IPS-NIHi11 (cell line): ENCODE measurements around the gene LEFTY1.
A peak's percentile ranks its signal among the peaks of the same experiment; 100 is the strongest.

ENCODE experiments used
- DNase-seq: peaks from one replicate; pipeline ENCODE4 v3.0.0; 2012; ENCODE audit warnings: mixed read lengths, low spot score

Gene LEFTY1

DNA sequence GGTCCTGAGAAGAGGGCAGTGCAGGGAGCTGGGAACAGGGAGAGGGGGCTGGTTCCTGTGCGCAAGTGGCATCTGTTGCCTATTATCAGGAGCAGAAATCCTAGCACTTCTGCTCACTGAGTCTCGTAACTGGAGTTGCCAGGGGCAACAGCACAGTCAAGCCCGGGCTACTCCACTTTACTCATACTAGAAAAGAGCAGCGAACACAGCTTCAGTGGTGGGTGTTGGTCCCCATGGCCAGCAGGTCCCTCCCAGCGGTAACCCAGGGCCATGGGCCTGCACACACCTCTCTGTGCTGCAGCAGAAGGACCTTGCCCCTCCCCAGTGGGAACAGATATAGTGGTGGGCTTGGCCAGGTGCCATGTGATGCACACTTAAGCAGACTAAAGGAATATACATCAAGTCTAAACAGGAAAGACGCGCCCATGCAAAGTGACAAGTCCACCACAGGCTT, 26.6 kb upstream of the LEFTY1 start:
- no peak for DNase-seq

DNA sequence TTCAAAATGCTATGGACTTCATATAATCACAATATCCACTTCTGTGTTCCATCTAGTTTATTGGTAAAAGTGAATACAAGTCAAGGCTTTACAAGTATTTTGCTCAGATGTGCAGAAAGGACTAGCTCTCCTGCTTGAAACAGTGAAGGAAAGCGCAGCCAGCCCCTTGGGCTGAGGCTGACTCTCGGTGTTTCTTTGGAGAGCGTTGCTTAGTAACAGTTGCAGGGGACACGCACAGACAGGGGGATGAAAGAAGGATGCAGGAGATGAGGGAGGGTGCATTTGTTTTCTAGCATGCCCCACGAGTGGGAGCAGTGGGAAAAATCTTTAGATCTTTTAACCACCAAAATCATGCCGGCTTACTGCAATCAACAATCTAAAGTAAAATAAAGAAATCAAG, 26.0 kb upstream of the LEFTY1 start:
- DNase-seq, result no peak

DNA sequence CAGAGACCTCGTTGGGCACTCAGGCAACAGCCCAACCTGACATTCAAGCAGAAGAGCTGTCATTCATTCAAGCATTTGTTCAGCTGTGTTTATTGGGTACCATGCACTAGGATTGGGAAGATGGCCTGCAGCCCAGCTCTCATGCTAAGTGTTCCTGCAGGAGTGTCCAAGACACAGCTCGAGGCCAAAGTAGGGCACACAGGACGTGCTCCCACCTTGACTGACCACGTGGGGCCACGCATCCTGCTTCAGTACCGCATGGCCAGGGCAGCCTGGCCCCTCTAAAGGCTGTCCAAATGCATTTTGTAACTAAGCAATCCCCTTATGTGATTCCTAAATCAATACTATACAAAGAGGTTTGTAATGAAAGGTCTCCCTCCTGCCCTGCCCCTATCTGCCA, 25.4 kb upstream of the LEFTY1 start:
- no peak for DNase-seq

DNA sequence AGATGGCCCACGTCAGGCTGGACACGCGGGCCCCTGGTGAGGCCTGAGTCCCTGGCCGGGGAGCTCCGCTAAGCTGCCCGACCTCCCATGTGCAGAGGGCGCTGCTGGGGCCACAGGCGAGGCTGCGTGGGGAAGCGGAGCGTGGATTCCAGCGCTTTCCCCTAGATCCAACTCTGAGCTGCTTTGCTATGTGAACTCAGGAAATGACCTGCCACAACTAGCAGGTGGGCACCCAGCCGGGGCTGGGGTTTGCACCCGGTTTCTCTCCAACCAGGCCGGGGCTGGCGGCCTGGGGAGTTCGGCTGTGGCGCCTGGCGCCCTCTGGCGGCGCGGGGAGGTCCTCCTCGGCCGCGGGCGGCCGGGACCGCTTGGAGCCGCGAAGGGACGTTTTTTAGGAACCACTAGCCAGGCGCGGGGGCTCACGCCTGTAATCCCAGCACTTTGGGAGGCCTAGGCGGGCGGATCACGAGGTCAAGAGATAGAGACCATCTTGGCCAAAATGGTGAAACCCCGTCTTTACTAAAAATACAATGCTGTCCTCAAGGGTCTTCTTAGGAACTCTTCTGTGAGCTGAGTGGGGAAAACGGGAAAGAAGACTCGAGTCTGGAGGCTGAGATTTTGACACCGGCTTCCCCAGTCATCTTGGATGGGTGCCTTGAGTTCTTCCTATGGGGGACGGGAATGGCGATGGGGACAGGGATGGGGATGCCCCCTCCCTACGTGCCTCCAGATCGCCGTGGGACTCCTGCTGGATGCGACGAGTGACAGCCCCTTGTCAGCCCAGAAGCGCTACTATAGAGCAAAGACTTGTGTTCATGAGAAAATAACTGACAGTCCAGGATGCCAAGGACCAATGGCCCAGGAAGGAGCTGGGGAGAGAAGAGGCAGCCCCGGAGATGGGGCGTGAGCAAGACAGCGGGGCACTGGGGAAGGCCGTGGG, 22.5 kb upstream of the LEFTY1 start:
- peak; percentile 91 for DNase-seq

DNA sequence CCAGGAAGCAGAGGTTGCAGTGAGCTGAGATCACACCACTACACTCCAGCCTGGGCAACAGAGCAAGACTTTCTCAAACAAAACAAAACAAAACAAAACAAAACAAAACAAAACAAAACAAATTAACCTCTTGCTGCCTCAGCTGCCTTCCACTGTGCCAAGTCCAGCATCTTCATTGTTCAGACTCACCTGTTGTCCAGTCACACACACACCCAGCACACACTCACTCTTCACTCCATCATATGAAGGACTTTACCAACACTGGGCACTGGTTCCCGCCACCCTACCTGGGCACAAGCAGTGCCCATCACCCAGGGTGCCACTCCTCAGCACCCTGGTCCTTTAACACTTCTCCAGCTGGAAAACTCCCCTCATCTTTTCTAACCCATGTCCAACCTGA, 20.5 kb upstream of the LEFTY1 start:
- no peak for DNase-seq

DNA sequence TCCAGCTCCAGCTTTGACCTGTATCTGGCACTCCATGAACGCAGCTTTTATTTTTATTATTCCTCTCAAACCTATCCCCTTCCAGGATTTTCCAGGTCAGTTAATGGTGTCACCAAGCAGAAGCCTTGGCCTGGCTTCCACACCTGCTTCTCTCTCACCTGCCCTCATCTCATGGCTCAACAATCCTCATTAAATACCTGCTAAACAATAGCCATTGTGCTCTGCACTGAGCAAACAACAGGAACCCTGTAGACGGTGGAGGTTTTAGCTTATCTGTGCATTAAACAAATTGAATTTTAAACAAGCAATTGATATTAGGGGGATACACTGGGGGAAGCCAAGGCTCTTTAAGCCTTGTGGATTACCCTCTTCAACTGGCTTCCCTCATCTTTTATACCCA, 19.8 kb upstream of the LEFTY1 start:
- DNase-seq, result no peak

- no peak for DNase-seq
These were observed 19.2 kb upstream of the LEFTY1 start for GRCh38 chr1:225908013-225908640.

DNA sequence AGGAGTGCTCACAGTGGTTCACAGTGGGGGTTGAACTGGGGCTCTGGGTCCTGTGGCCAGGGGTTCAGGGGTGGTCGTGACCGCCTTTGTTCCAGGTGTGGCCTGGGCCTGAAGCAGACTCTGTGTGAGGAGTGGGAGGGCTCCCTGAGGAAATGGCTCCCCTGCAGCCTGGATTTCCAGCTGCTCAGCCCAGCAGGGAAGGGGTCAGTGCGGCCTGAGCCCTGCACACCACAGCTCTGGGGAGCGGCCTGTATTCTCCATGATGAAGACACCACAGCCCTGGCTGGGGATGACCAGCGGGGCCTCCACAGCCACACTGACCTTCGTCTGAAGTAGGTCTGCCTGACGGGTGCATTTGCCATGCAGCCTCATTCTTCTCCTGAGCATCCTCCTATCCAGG, 18.4 kb upstream of the LEFTY1 start:
- DNase-seq, result no peak

- DNase-seq, result no peak
These were observed 17.5 kb upstream of the LEFTY1 start for GRCh38 chr1:225906467-225906866.

GRCh38 chr1:225903623-225904022, 14.7 kb upstream of the LEFTY1 start:
- DNase-seq, result no peak

- peak; percentile 89 for DNase-seq
These were observed 10.3 kb upstream of the LEFTY1 start for GRCh38 chr1:225899044-225899925.

DNA sequence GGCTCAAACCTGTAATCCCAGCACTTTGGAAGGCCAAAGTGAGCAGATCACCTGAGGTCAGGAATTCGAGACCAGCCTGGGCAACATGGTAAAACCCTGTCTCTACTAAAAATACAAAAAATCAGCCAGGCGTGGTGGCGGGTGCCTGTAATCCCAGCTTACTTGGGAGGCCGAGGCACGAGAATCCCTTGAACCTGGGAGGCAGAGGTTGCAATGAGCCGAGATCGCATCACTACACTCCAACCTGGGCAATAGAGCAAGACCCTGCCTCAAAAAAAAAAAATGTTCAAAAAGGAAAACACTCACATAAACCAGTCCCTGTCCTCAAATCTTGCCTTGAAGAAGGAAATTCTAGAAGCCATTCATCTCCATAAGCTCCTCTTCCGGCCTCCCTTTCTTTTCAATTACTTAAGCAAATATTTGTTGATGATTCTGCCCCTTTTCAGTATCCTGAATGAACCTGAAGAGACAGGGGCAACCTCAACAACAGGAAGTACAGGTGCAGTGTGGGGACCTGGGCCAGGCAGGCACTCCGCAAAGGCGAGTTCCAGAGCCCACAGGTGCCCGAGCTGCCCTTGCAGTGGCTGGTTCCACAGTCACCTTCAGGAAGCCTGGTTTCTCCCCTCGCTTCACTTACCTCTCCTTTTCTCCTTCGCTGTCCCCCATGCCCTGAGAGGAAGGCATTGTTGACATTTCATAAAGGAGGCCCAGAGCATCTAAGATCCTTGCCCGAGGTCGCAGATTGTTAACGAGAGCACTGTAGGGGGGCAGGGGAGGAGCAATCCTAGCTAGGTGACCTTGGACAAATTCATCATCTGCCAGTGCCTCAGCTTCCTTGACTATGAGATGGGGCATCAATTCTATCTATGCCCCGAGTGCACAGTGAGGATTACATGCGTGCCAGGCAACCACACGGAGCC, 8.9 kb upstream of the LEFTY1 start:
- no peak for DNase-seq

DNA sequence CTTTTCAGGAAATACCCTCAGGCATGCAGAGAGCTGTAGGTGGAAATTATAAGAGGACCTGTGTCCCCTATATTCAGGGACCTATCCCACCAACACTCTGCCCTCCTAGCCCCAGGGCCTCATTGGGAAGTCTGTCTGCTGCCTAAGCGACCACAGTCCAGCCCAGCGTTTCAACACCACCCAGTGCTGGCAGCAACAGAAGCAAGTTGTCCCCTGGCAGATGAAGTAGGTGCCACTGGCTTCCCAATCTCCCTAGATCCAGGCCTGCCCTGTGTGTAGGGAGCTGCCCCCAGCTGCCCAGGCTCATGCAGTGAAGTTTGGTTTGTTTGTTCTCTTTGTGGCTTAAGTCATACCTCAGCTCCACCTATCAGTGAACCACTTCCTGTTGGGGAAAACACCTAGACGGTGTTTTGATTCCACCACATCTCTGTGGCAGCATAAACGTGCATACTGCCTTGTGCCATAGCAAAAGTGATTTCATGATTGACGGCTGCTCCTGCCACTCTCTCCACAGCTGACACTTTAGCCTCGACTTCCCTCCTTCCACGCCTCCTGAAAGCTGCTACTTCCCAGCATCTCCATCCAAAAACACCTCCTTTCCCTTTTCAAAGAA, 8.1 kb upstream of the LEFTY1 start:
- peak; percentile 40 for DNase-seq

DNA sequence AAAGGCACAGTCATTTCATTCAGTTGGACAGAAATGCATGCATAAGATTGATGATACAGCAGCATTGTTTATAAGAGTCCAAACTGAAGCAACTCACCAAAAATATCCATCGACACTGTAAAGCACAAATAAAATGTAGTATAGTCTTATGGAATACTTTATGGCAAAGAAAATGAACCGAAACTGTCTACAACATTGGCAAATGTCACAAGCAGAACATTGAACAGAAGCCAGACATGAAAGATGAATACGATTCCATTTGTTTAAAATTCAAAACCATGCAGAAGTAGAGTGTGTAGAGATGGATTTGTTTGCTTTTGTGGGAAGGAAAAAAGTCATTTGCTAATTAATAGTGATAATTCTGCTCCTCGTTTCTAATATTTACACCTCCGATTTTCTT, 7.5 kb upstream of the LEFTY1 start:
- DNase-seq, result no peak

DNA sequence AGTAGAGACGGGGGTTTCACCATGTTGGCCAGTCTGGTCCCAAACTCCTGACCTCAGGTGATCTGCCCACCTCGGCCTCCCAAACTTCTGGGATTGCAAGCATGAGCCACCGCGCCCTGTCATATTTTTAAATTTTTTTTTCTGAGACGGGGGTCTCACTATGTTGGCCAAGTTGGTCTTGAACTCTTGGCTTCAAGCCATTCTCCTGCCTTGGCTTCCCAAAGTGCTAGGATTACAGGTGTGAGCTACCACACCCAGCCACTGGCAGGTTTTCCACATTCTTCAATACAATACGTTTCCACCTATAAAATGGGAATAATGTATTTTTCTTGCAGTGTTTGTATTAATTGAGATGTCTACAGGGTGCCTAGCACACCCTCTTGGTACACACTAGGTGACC, 3.4 kb upstream of the LEFTY1 start:
- DNase-seq, result no peak

DNA sequence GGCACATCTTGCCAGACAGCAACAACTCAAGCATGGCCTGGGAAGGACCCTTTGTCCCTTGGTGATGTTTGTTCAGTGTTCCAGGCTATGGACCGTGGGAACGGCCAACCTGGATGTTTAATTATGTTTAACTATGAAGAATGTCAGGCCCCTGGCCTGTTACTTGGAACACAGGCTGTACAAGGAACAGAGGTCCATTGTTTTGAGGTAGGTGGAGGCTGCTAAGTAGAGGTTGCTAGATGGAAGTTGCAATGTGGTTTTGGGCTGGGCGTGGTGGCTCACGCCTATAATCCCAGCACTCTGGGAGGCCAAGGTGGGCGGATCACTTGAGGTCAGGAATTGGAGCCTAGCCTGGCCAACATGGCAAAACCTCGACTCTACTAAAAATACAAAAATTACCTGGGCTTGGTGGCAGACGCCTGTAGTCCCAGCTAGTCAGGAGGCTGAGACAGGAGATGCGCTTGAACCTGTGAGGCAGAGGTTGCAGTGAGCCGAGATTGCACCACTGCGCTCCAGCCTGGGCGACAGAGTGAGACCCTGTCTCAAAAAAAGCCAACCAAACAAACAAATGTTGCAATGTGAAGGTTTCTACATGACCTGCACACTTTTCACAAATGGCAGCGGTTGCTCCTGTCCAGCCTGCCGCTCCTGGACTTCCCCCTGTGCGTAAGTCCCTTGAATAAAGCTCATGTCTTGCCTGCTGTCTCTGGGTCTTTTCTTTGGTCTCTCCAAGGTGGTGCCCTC, 2.5 kb upstream of the LEFTY1 start:
- DNase-seq, result no peak

- DNase-seq, result peak; percentile 62
These were observed 1.6 kb upstream of the LEFTY1 start for GRCh38 chr1:225890346-225891228.

GRCh38 chr1:225889743-225890142, 797 bp upstream of the LEFTY1 start:
- DNase-seq, result no peak

GRCh38 chr1:225888289-225888897, 553 bp downstream of the LEFTY1 start:
- DNase-seq, result no peak
